ENCODE data around the gene HDAC1. TPM values are rescaled to one million over a fixed set of nuclear protein-coding genes. Genes with fewer than 3 reads are reported as not detected.

HDAC1 gene
- total and polyA plus RNA-seq, 2 of the 4 experiments (the other 2 are of a cell fraction), result 95.5 to 139 TPM

- H3K14ac ChIP-seq (replicated peaks; ENCODE audit: low read depth, low read length), result no peak overlapping the region
- intact Hi-C loops (cut with micrococcal nuclease) (no loop called here), in situ Hi-C loops (cut with MboI; ENCODE audit: low sequenced_read_pairs) (no loop called here), dilution Hi-C loops (cut with HindIII; ENCODE audit: low sequenced_read_pairs, unreplicated experiment) (no loop called here)
- H3K27ac ChIP-seq (ENCODE audit: insufficient read depth, low read length), result no peak overlapping the region
- peaks cover 10% of the 10 kb centered on the region for H3K9me1 ChIP-seq (ENCODE audit: insufficient read depth, low read length)
- no peaks in the 10 kb centered on the region for H3K9me3 ChIP-seq (ENCODE audit: control insufficient read depth, insufficient read depth, low read length)
- H3K4me2 ChIP-seq (ENCODE audit: low read depth, low read length), result no peak overlapping the region
- no peak overlapping the region for H2BK15ac ChIP-seq (ENCODE audit: low read depth, low read length)
- no peak overlapping the region for H4K91ac ChIP-seq (ENCODE audit: insufficient read depth, low read depth, low read length)
- ChIA-PET CTCF (no interaction called here), POLR2A (ENCODE audit: unreplicated experiment) (no interaction called here)
- H2BK120ac ChIP-seq (ENCODE audit: low read depth, low read length), result no peak overlapping the region
- H3K36me3 ChIP-seq (ENCODE audit: control insufficient read depth, insufficient read depth, low read length), result peaks cover 7% of the 10 kb centered on the region; the same call in 1 of the 2 replicates
- BruUV-seq (replicated peaks), result no TSS peak
- peaks cover 6% of the 10 kb centered on the region for H3K4me1 ChIP-seq (ENCODE audit: control insufficient read depth, insufficient read depth, low read length)
- H3K79me1 ChIP-seq (ENCODE audit: low read depth in 1 of 2, low read length in 2 of 2), result peaks cover 0 to 2% of the 10 kb centered on the region in 2 experiments; a peak in 2 of 4 replicates
- no peaks in the 10 kb centered on the region for H3K27me3 ChIP-seq (ENCODE audit: control insufficient read depth, insufficient read depth, low read length)
- H4K20me1 ChIP-seq (ENCODE audit: insufficient read depth, low read length), result no peaks in the 10 kb centered on the region; the same call in 1 of the 2 replicates
- no peak overlapping the region for H2AFZ ChIP-seq (replicated peaks; ENCODE audit: low read length, poor library complexity)
- no peak overlapping the region for H2BK20ac ChIP-seq (ENCODE audit: low read depth, low read length)
- no peak overlapping the region for H4K5ac ChIP-seq (ENCODE audit: low read depth, low read length)
- H2AK5ac ChIP-seq (ENCODE audit: low read depth, low read length), result no peak overlapping the region
- ATAC-seq (ENCODE audit: low read depth) (no peak), DNase-seq (no peak)
- H4K8ac ChIP-seq (ENCODE audit: low read depth in 2 of 2, low read length in 2 of 2), result no peak overlapping the region
- TF ChIP-seq MXI1 (IDR thresholded peaks at IDR 0.05; ENCODE audit: borderline replicate concordance, low read depth, low read length), result no peak
- no peak for TF ChIP-seq CEBPB (IDR thresholded peaks at IDR 0.05; ENCODE audit: low read depth, low read length)
- TF ChIP-seq RAD21 (IDR thresholded peaks at IDR 0.05; ENCODE audit: low read length), result no peak
- TF ChIP-seq RFX5 (IDR thresholded peaks at IDR 0.05; ENCODE audit: low read depth, low read length), result no peak
- no peak for TF ChIP-seq SMC3 (IDR thresholded peaks at IDR 0.05; ENCODE audit: low read depth, low read length)
- no peak for TF ChIP-seq NFE2L2 (IDR thresholded peaks at IDR 0.05; ENCODE audit: low read depth, low read length)
- TF ChIP-seq MAFK (IDR thresholded peaks at IDR 0.05; ENCODE audit: low read depth, low read length), result no peak
- TF ChIP-seq MAZ (IDR thresholded peaks at IDR 0.05; ENCODE audit: borderline replicate concordance, low read depth, low read length), result no peak
- TF ChIP-seq FOS (IDR thresholded peaks at IDR 0.05; ENCODE audit: low read depth, low read length), result no peak
- no peak for TF ChIP-seq ELK1 (IDR thresholded peaks at IDR 0.05; ENCODE audit: borderline replicate concordance, low read depth, low read length)
- no peak for TF ChIP-seq CHD1 (IDR thresholded peaks at IDR 0.05; ENCODE audit: low read depth, low read length)
- TF ChIP-seq USF2 (IDR thresholded peaks at IDR 0.05; ENCODE audit: low read depth, low read length), result no peak
- TF ChIP-seq RCOR1 (IDR thresholded peaks at IDR 0.05; ENCODE audit: insufficient replicate concordance, low read length), result no peak
- no peak for TF ChIP-seq POLR2A (IDR thresholded peaks at IDR 0.05; ENCODE audit: low read depth, low read length)
- H3K18ac ChIP-seq (ENCODE audit: low read depth, low read length), result no peak overlapping the region
- H3K4me3 ChIP-seq (ENCODE audit: insufficient read depth, low read depth, low read length), result no peak overlapping the region
- no peak overlapping the region for H2BK5ac ChIP-seq (ENCODE audit: low read depth, low read length, poor library complexity, severe bottlenecking)
- no peak overlapping the region for H3K23ac ChIP-seq (ENCODE audit: low read depth, low read length)
- H3K56ac ChIP-seq (ENCODE audit: extremely low read depth, insufficient read depth, low read length), result no peak overlapping the region
- H3K9ac ChIP-seq (ENCODE audit: low read depth, low read length), result no peak overlapping the region
- no peak overlapping the region for H2AK9ac ChIP-seq (replicated peaks; ENCODE audit: low read depth, low read length, poor library complexity)
- H3K4ac ChIP-seq (ENCODE audit: low read depth, low read length), result no peak overlapping the region
- WGBS, 2 experiments (ENCODE audit: extremely low coverage in 2 of 2, insufficient read length in 1 of 2), result no CpG with 5 or more reads among the region's 3 CpGs
These were observed 66.6 kb downstream of the HDAC1 start for GRCh38 chr1:32358435-32358834.

Data from IMR-90 (cell line).